GM21423 (cell line): Measurements from ENCODE around the gene NDUFB5.
A peak's percentile ranks its signal among the peaks of the same experiment; 100 is the strongest.

ENCODE experiments used
- ATAC-seq: cut with Tn5 transposase; IDR thresholded peaks from one replicate; pipeline ENCODE4 v1.9.1; 2021; ENCODE audit warnings: mild to moderate bottlenecking, moderate library complexity; ENCODE audit not compliant: unreplicated experiment

The NDUFB5 gene

DNA sequence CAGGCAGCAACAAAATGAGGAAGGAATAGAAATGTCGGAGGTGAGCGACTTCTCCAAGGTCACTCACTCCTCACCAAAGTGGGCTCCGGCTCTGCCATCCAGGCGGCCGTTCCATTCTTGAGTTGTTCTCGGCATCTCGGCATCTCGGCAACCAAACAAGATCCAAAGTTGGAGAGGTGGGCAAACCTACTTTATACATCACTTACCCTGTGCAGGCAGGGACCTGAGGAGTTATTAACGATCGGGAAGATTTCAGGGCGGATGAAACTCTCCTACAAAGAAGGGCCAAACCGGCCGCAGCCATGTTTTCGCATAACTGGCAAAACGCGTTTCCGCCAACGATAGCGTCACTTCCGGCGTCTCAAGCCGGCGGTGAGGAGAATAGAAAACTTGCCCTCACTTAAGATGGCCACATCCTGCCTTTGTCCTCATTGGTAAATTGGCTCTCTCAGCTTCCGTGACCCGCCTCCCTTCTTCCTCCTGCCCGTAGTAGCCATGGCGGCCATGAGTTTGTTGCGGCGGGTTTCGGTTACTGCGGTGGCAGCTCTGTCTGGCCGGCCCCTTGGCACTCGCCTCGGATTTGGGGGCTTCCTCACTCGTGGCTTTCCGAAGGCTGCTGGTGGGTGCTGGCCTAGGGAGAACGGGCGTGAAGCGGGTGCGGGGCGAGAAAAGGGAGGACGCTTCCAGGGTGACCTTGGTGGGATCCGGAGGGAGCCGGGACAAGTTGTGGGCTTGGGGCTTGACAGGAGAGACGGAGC is at the start of gene NDUFB5, which contains the start of gene MRPL47:
Gene NDUFB5 (plus strand): TSS at position 474 of the 758 bp plus-strand sequence. CDS start 22 bp downstream, at position 496.
Gene MRPL47 (minus strand): TSS at position 318 of the 758 bp plus-strand sequence. CDS start 14 bp downstream, at position 304.
- ATAC-seq = peak; percentile 96

GRCh38 chr3:179558742-179559364 is 45.7 kb upstream of the NDUFB5 start:
- no peak for ATAC-seq

DNA sequence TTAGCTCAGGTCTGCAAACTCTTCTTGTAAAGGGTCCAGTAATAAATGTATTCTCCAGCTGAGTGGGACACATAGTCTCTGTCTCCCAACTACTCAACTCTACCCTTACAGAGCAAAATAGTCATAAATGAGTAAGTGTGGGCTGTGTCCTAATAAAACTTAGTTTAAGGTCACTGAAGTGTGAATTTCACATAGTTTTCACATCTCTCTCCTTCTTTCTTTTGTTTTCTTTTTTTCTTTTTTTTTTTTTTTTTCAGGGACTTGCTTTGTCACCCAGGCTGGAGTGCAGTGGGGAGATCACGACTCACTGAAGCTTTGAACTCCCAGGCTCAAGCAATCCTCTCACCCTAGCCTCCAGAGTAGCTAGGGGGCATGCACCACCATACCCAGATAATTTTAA is 43.8 kb upstream of the NDUFB5 start:
- no peak for ATAC-seq

DNA sequence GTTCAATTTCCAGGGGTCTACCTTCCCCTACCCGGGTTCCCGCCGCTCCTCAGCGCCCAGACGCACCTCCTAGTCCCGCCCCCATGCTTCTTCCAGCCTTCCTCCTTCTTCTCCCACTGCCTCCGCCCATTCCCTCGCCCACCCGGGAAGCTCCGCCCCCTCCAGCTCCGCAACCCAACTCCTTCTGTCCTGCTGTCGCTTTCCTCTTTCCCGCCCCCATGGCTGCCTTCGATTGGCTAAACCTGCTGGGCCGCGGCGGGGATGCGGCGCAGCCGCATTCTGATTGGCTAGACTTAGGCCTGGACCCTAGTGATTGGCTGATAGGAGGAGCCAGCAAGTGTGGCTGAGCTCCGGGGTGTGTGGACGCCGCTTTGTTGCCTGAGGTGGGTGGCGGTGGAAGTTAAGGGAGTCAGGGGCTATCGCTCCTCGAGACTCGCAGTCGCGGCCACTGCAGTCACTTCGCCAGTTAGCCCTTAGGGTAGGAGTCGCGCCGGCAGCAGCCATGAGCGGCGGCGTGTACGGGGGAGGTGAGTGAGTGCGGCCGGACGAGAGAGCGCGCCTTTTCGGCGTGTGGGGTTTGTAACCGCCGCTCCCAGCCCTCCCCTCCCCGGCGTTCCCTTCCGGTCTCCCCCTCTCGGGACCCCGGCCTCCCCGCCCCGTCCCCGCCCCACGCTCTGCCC is 41.9 kb upstream of the NDUFB5 start, which contains the start of gene ACTL6A:
Gene ACTL6A (plus strand): TSS at position 336 of the 680 bp plus-strand sequence. CDS start 167 bp downstream, at position 503.
- peak; percentile 95 for ATAC-seq

DNA sequence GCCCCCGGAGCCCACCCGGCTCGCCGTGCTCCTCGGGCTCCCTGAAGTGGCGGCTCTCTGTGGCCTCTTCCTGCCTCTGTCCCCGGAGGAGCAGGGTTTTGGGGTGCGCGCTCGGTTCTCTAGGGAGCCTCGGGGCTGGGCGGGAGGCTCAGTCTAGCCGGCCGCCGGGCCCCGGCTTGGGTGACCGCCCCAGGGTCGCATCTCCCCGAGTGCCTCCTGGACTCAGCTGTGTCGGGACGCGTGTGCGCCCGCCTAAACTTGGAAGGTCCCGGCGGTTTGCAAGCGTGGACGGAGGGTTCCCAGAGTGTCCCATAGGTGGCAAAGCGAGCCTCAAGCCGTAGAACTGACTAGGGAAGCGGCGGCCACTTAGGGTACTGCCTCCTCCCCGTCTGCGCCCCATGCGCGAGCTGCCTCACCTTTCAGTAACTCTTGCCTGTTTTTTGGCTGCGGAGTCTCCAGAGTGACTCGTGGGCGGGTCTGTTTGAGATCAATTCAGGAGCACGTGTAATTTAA is 41.3 kb upstream of the NDUFB5 start:
- ATAC-seq = peak; percentile 48

DNA sequence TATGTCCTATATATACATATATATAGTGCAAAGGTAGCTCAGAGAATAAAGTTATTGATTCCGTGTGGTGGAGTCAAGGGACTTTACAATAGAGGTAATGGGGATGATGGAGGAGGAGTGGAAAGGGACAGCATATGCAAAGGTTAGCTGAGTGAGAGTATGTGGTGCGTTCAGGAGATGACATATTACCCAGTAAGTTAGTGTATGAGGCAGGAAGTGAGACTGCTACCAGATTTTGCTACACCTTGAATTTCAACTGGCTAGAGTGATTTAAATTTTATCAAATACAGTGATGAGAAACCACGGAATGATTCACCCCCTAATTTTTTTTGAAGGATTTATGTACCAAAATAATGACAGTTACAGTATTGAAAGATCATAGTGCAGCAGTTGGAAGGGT is 39.1 kb upstream of the NDUFB5 start:
- ATAC-seq = no peak

DNA sequence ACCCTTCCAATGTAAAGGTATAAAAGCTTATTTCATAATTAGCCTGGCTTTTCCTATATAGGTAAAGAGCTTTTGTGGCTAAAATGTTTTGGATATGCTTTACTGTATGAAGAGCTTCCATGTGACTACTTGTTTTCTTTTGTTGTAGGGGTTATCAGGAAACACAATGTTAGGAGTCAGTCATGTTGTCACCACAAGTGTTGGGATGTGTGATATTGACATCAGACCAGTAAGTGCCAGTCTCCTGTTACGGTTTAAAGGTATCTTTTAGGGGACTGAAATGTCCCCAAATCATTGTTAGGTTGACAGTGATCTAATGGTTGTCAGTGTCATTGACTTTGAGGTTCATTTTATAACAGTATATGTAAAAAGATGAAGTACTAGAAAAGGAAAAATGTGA is 23.6 kb upstream of the NDUFB5 start:
- ATAC-seq = no peak

GRCh38 chr3:179589143-179589542 is 15.5 kb upstream of the NDUFB5 start:
- no peak for ATAC-seq

DNA sequence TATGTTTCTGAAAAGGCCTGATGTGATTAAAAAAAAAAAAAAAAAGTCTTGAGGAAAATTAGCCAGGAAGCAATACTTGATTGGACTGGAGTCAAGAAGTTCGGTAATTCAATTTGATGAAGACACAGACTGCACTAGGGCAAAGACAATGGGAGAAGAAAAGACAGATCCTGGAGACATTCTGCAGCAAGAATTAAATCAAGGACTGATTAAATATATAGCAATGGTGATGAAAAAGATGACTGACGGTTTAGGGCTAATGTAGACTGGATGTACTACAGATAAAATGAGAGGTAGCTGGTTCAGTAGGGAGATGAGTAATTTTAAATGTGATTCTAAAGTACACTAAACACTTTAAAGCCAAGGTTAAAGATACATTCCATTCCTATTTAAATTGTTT is 13.9 kb upstream of the NDUFB5 start:
- no peak for ATAC-seq

GRCh38 chr3:179591313-179591712 is 13.3 kb upstream of the NDUFB5 start:
- ATAC-seq = no peak

DNA sequence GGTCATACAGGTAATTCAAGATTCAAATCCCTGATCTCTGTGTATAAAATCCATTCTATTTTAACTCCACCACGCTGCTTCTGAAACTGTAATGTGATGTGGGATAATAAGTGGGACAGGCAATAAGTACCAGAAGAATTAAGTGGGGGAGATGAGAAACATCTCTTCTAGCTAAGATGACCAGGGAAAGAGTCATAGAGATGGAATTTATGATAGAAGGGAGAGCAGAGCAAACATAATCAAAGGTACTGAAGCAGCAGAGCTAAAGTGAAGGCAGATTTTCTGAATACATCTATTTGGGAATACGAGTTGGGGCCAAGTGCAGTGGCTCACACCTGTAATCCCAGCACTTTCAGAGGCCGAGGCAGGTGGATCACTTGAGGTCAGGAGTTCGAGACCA is 5.1 kb upstream of the NDUFB5 start:
- no peak for ATAC-seq

DNA sequence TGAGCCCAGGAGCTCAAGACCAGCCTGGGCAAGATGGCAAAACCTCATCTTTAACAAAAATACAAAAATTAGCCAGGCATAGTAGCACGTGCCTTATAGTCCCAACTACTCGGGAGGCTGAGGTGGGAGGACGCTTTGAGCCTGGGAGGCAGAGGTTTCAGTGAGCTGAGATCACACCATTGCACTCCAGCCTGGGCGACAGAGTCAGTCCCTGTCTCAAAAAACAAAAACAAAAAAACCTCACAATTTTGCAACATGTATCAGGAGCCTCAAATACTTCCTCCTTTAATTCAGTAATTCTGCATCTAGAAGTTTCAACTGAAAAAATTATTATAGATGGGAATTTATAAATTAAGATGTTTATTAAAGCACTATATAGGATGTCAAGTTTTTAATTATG is 1.3 kb upstream of the NDUFB5 start:
- ATAC-seq = no peak

- ATAC-seq = no peak
Measured at GRCh38 chr3:179603831-179604230, 763 bp upstream of the NDUFB5 start.

GRCh38 chr3:179606534-179607085 is 2.0 kb downstream of the NDUFB5 start:
- no peak for ATAC-seq

GRCh38 chr3:179608931-179609720 is 4.5 kb downstream of the NDUFB5 start:
- peak; percentile 51 for ATAC-seq

DNA sequence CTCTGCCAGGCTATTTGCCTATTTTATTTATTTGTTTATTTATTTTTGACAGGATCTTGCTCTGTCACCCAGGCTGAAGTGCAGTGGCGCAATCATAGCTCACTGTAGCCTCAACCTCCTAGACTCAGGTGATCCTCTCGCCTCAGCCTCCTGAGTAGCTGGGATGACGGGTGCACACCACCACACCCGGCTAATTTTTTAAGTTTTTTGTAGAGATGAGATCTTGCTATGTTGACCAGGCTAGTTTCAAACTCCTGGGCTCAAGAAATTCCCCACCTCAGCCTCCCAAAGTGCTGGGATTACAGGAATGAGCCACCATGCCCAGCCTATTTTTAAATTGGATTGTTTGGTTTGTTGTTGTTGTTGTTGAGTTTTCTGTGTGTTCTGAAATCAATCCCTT is 5.5 kb downstream of the NDUFB5 start:
- no peak for ATAC-seq

DNA sequence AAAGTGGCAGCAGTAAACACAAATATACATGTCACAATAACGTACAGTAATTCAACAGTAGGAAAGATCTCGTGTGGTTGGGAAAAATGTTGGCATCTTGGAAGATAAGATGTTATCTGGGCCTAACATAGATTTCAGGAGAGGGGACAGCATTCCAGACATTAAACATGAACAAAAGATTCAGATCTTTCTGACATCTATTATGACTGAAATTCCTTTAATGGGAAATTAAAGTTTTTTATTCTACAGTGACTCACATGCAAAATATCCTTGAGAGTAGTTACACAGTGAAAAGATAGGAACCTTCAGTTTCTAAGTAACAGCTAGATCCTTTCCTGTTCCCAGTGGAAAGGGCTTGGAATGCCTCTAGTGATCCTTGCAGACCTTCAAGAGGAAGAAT is 9.2 kb downstream of the NDUFB5 start:
- no peak for ATAC-seq

- ATAC-seq = no peak
Measured at GRCh38 chr3:179615458-179616173, 11.0 kb downstream of the NDUFB5 start.

- no peak for ATAC-seq
Measured at GRCh38 chr3:179622023-179622422, 17.4 kb downstream of the NDUFB5 start.

- ATAC-seq = no peak
Measured at GRCh38 chr3:179624451-179624850, 19.9 kb downstream of the NDUFB5 start.
